Mesendoderm (in vitro differentiated cells): ENCODE results near the gene MAP3K15.

Experiments used
- DNase-seq: peaks from one replicate; pipeline ENCODE4 v3.0.0; 2013
- H2AK5ac ChIP-seq: 2 replicates; pipeline ENCODE4 v1.6.1; 2013; ENCODE audit warnings: low read length, inconsistent platforms
- H2BK120ac ChIP-seq: 2 replicates; pipeline ENCODE4 v1.6.1; 2013; ENCODE audit warnings: low read depth, mild to moderate bottlenecking, low read length, moderate library complexity, mixed read lengths
- H2BK15ac ChIP-seq: replicated peaks from 2 replicates; pipeline ENCODE4 v1.6.1; 2013; ENCODE audit warnings: low read depth, mild to moderate bottlenecking, moderate library complexity
- H2BK5ac ChIP-seq: 2 replicates; pipeline ENCODE4 v1.6.1; 2013; ENCODE audit warnings: low read length, inconsistent platforms
- H3K18ac ChIP-seq: 2 replicates; pipeline ENCODE4 v1.6.1; 2013; ENCODE audit warnings: mild to moderate bottlenecking, low read length, mixed read lengths
- H3K23ac ChIP-seq: one replicate; pipeline ENCODE4 v1.6.1; 2013; ENCODE audit warnings: low read length
- H3K27ac ChIP-seq: 2 replicates; pipeline ENCODE4 v1.5.1; 2013; ENCODE audit warnings: low read depth, mild to moderate bottlenecking, inconsistent platforms, low read length, moderate library complexity
- H3K27me3 ChIP-seq: 2 replicates; pipeline ENCODE4 v1.6.1; 2013; ENCODE audit warnings: low read length, control low read depth, mild to moderate bottlenecking, inconsistent platforms; ENCODE audit not compliant: insufficient read depth, poor library complexity
- H3K36me3 ChIP-seq: 2 replicates; pipeline ENCODE4 v1.6.1; 2013; ENCODE audit warnings: low read length, inconsistent platforms; ENCODE audit not compliant: control insufficient read depth, insufficient read depth
- H3K4ac ChIP-seq: one replicate; pipeline ENCODE4 v1.6.1; 2013; ENCODE audit warnings: low read depth, mild to moderate bottlenecking, low read length, moderate library complexity
- H3K4me1 ChIP-seq: 2 replicates; pipeline ENCODE4 v1.6.1; 2013; ENCODE audit warnings: low read depth, low read length, inconsistent platforms; ENCODE audit not compliant: control insufficient read depth
- H3K4me2 ChIP-seq: 2 replicates; pipeline ENCODE4 v1.6.1; 2013; ENCODE audit warnings: low read length
- H3K4me3 ChIP-seq: 2 replicates; pipeline ENCODE4 v1.5.1; 2013; ENCODE audit warnings: mild to moderate bottlenecking, low read length
- H3K56ac ChIP-seq: one replicate; pipeline ENCODE4 v1.6.1; 2013; ENCODE audit warnings: low read length
- H3K79me1 ChIP-seq: 2 replicates; pipeline ENCODE4 v1.6.1; 2013; ENCODE audit warnings: low read length, inconsistent platforms
- H3K79me2 ChIP-seq: 2 replicates; pipeline ENCODE4 v1.6.1; 2013; ENCODE audit warnings: mild to moderate bottlenecking, low read length; ENCODE audit not compliant: control insufficient read depth, insufficient read depth
- H3K9ac ChIP-seq: 2 replicates; pipeline ENCODE4 v1.6.1; 2013; ENCODE audit warnings: low read length, inconsistent platforms
- H4K5ac ChIP-seq: one replicate; pipeline ENCODE4 v1.6.1; 2013; ENCODE audit warnings: low read length
- H4K8ac ChIP-seq: one replicate; pipeline ENCODE4 v1.6.1; 2013; ENCODE audit warnings: low read depth, mild to moderate bottlenecking, control low read depth, low read length, moderate library complexity
- WGBS: extraction: QIAGEN DNeasy Blood & Tissue Kit; methylation state at CpG from one replicate; pipeline ENCODE4 v1.1.7; 2013; ENCODE audit warnings: low lambda C conversion rate, missing lambda C conversion rate; ENCODE audit not compliant: insufficient coverage; ENCODE audit errors: extremely low coverage; 5-methylcytosine and 5-hydroxymethylcytosine counted together

MAP3K15 gene

GRCh38 chrX:19549838-19550237 is 34.5 kb upstream of the MAP3K15 start:
- H3K27me3 ChIP-seq = no peaks in the 10 kb centered on the region
- H3K79me2 ChIP-seq = no peaks in the 10 kb centered on the region
- no peak overlapping the region for H3K23ac ChIP-seq
- no peak overlapping the region for H3K4me2 ChIP-seq
- no peak overlapping the region for H3K4me3 ChIP-seq
- no peak overlapping the region for H4K8ac ChIP-seq
- no peak overlapping the region for H3K56ac ChIP-seq
- no peak overlapping the region for H3K18ac ChIP-seq
- H3K4me1 ChIP-seq = no peaks in the 10 kb centered on the region
- no peak overlapping the region for H2BK15ac ChIP-seq
- H3K79me1 ChIP-seq = no peaks in the 10 kb centered on the region
- no peak overlapping the region for H2AK5ac ChIP-seq
- no peak for DNase-seq
- no peak overlapping the region for H2BK120ac ChIP-seq
- no CpG with 5 or more reads among the region's 7 CpGs for WGBS
- no peak overlapping the region for H4K5ac ChIP-seq
- no peak overlapping the region for H3K9ac ChIP-seq
- H3K36me3 ChIP-seq = no peaks in the 10 kb centered on the region
- no peak overlapping the region for H2BK5ac ChIP-seq
- no peak overlapping the region for H3K27ac ChIP-seq
- H3K4ac ChIP-seq = no peak overlapping the region

- Histone ChIP-seq H3K56ac (no peak overlapping the region), H4K8ac (no peak overlapping the region), H3K27ac (no peak overlapping the region), H3K27me3 (no peaks in the 10 kb centered on the region), H3K4ac (no peak overlapping the region), H3K4me3 (no peak overlapping the region), H2AK5ac (no peak overlapping the region), H4K5ac (no peak overlapping the region), H3K4me2 (no peak overlapping the region), H3K36me3 (no peaks in the 10 kb centered on the region), H2BK15ac (no peak overlapping the region), H2BK120ac (no peak overlapping the region), H3K9ac (no peak overlapping the region), H2BK5ac (no peak overlapping the region), H3K23ac (no peak overlapping the region), H3K18ac (no peak overlapping the region), H3K4me1 (no peaks in the 10 kb centered on the region), H3K79me1 (no peaks in the 10 kb centered on the region), H3K79me2 (no peaks in the 10 kb centered on the region)
- DNase-seq = no peak
- no CpG with 5 or more reads among the region's 6 CpGs for WGBS
These were observed 33.6 kb upstream of the MAP3K15 start for GRCh38 chrX:19548934-19549333.

GRCh38 chrX:19548279-19548678 is 33.0 kb upstream of the MAP3K15 start:
- Histone ChIP-seq H3K36me3 (no peaks in the 10 kb centered on the region), H3K79me1 (no peaks in the 10 kb centered on the region), H3K79me2 (no peaks in the 10 kb centered on the region), H3K4ac (no peak overlapping the region), H3K56ac (no peak overlapping the region), H2AK5ac (no peak overlapping the region), H3K18ac (no peak overlapping the region), H3K4me1 (no peaks in the 10 kb centered on the region), H3K4me2 (no peak overlapping the region), H2BK15ac (no peak overlapping the region), H3K23ac (no peak overlapping the region), H2BK120ac (no peak overlapping the region), H4K5ac (no peak overlapping the region), H3K27me3 (no peaks in the 10 kb centered on the region), H3K4me3 (no peak overlapping the region), H3K27ac (no peak overlapping the region), H2BK5ac (no peak overlapping the region), H3K9ac (no peak overlapping the region), H4K8ac (no peak overlapping the region)
- WGBS = 100% methylated on average over 1 of the region's 2 CpGs
- DNase-seq = no peak

GRCh38 chrX:19545651-19546050 is 30.3 kb upstream of the MAP3K15 start:
- no peak overlapping the region for H2BK120ac ChIP-seq
- no peaks in the 10 kb centered on the region for H3K36me3 ChIP-seq
- no peaks in the 10 kb centered on the region for H3K79me2 ChIP-seq
- H3K4me1 ChIP-seq = no peaks in the 10 kb centered on the region
- H3K4me2 ChIP-seq = no peak overlapping the region
- H4K8ac ChIP-seq = no peak overlapping the region
- no peak overlapping the region for H3K9ac ChIP-seq
- no peak overlapping the region for H3K18ac ChIP-seq
- H3K23ac ChIP-seq = no peak overlapping the region
- no peaks in the 10 kb centered on the region for H3K27me3 ChIP-seq
- no peak overlapping the region for H3K56ac ChIP-seq
- no peak overlapping the region for H2BK5ac ChIP-seq
- no peak overlapping the region for H3K4ac ChIP-seq
- no peak overlapping the region for H4K5ac ChIP-seq
- WGBS = no CpG with 5 or more reads among the region's 9 CpGs
- H3K79me1 ChIP-seq = no peaks in the 10 kb centered on the region
- H2AK5ac ChIP-seq = no peak overlapping the region
- no peak overlapping the region for H2BK15ac ChIP-seq
- no peak for DNase-seq
- no peak overlapping the region for H3K4me3 ChIP-seq
- H3K27ac ChIP-seq = no peak overlapping the region

- H3K27ac ChIP-seq = no peak overlapping the region
- no peak overlapping the region for H3K4me3 ChIP-seq
- H3K36me3 ChIP-seq = no peaks in the 10 kb centered on the region
- no peaks in the 10 kb centered on the region for H3K79me1 ChIP-seq
- H3K79me2 ChIP-seq = no peaks in the 10 kb centered on the region
- H2BK5ac ChIP-seq = no peak overlapping the region
- H3K4ac ChIP-seq = no peak overlapping the region
- no CpG with 5 or more reads among the region's 8 CpGs for WGBS
- H3K23ac ChIP-seq = no peak overlapping the region
- no peak overlapping the region for H4K5ac ChIP-seq
- no peak overlapping the region for H2BK15ac ChIP-seq
- no peak overlapping the region for H3K18ac ChIP-seq
- H3K4me2 ChIP-seq = no peak overlapping the region
- no peak overlapping the region for H3K9ac ChIP-seq
- no peak overlapping the region for H2AK5ac ChIP-seq
- no peak overlapping the region for H3K56ac ChIP-seq
- H2BK120ac ChIP-seq = no peak overlapping the region
- no peaks in the 10 kb centered on the region for H3K27me3 ChIP-seq
- no peak overlapping the region for H4K8ac ChIP-seq
- no peaks in the 10 kb centered on the region for H3K4me1 ChIP-seq
- DNase-seq = peak; percentile 45
These were observed 29.5 kb upstream of the MAP3K15 start for GRCh38 chrX:19544693-19545305.

GRCh38 chrX:19543951-19544381 is 28.7 kb upstream of the MAP3K15 start:
- H3K27ac ChIP-seq = no peak overlapping the region

More at GRCh38 chrX:19543951-19544381, 28.7 kb upstream of the MAP3K15 start:
- H3K4me1 ChIP-seq = no peaks in the 10 kb centered on the region
- H3K36me3 ChIP-seq = no peaks in the 10 kb centered on the region
- no peak overlapping the region for H3K56ac ChIP-seq
- H2BK120ac ChIP-seq = no peak overlapping the region
- H3K4me3 ChIP-seq = no peak overlapping the region
- no peak for DNase-seq
- no peak overlapping the region for H3K23ac ChIP-seq
- H2BK5ac ChIP-seq = no peak overlapping the region
- H4K5ac ChIP-seq = no peak overlapping the region
- WGBS = no CpG with 5 or more reads among the region's 12 CpGs
- H3K4ac ChIP-seq = no peak overlapping the region
- no peak overlapping the region for H2AK5ac ChIP-seq
- H3K79me1 ChIP-seq = no peaks in the 10 kb centered on the region
- no peak overlapping the region for H4K8ac ChIP-seq
- no peaks in the 10 kb centered on the region for H3K27me3 ChIP-seq
- no peaks in the 10 kb centered on the region for H3K79me2 ChIP-seq
- no peak overlapping the region for H2BK15ac ChIP-seq
- H3K4me2 ChIP-seq = no peak overlapping the region
- no peak overlapping the region for H3K18ac ChIP-seq
- no peak overlapping the region for H3K9ac ChIP-seq
